NCI-H226 (cell line): ENCODE measurements around the gene PCDHGA7.
"Not testable (repeated sequence)": the region's sequence is repeated elsewhere in the genome, so short reads cannot be mapped to it uniquely, and the experiment has no call there.

Source experiments
- DNase-seq: peaks from one replicate; pipeline ENCODE4 v3.0.0-alpha.2; 2015

Gene PCDHGA7

DNA sequence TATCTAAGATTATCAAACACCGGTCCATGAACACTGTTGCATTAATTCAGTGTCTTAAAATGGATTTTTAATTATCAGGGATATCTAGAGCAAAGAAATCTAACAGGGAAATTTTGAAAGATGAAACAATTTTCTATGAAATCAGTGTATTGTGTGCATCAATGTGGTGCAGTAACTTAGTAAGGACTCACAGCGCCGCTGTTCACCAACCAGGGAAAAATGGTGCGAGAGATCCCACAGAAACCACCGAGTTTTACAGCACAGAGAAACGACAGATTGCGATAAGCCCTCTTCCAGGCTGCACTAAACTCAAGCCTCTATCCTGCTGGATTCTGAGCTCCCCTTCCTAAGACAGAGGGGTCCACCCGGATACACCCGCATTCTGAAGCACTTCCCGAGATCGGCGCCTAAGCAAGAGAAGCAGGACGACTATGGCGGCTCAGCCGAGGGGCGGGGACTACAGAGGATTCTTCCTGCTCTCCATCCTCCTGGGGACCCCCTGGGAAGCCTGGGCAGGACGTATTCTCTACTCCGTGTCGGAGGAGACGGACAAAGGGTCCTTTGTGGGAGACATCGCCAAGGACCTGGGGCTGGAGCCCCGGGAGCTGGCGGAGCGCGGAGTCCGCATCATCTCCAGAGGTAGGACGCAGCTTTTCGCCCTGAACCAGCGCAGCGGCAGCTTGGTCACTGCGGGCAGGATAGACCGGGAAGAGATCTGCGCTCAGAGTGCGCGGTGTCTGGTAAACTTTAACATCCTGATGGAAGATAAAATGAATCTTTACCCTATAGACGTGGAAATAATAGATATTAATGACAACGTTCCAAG lies at the start of gene PCDHGA7:
PCDHGA7 (plus strand) TSS at position 274 of the 826 bp plus-strand sequence; CDS start at position 432, 158 bp downstream.
- DNase-seq, result no peak

DNA sequence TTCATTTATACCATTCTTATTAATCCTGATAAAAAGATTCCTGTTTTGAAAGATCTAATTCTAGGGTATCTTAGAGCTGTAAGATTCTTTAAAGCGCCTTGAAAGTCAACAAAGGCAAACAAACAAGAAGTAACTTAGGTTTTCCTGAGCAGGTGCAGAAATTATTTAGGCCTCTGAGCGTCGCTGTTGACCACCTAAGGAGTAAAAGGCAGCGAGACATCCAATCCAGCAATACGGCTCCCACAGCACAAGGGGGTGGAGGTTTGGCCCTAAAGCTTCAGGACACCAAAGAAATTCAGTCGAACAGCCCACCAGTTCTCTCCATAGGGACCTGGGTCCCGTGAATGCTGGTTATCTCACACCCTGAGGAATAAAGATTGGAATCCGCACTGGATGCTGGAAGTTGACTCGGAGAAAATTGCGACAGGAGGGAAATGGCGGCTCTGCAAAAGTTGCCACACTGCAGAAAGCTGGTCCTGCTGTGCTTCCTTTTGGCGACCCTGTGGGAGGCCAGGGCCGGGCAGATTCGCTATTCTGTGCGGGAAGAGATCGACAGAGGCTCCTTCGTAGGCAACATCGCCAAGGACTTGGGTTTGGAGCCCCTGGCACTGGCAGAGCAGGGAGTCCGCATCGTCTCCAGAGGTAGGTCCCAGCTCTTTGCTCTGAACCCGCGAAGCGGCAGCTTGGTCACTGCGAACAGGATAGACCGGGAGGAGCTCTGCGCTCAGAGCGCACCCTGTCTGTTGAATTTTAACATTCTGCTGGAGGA lies 43.8 kb upstream of the PCDHGA7 start, which contains the start of gene PCDHGA2:
PCDHGA2 (plus strand) TSS at position 223 of the 769 bp plus-strand sequence.
- DNase-seq, result peak; percentile 20

DNA sequence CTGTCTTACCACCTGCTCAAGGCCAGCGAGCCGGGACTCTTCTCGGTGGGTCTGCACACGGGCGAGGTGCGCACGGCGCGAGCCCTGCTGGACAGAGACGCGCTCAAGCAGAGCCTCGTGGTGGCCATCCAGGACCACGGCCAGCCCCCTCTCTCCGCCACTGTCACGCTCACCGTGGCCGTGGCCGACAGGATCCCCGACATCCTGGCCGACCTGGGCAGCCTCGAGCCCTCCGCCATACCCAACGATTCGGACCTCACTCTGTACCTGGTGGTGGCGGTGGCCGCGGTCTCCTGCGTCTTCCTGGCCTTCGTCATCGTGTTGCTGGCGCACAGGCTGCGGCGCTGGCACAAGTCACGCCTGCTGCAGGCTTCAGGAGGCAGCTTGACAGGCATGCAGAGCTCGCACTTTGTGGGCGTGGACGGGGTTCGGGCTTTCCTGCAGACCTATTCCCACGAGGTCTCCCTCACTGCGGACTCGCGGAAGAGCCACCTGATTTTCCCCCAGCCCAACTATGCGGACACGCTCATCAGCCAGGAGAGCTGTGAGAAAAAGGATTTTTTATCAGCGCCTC lies 41.7 kb upstream of the PCDHGA7 start:
- not testable (repeated sequence) for DNase-seq

DNA sequence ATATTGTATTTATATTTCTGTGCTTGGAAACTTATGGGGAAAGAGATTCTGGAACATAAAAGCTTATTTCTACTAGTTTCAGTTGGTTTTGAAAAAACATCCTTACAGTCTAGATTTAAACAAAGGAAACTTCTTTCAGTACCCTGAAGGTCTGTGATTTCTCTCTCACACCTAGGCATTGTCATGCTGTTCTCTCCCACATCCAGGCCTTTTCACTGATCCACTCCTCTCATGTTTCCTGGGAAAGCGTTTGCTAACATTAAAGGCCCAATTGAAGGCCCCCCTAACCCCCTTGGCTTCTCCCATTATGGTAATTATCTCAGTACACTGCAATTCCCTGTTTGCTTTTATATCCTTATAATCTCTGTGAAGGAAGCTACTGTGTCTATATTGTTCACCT lies 39.8 kb upstream of the PCDHGA7 start:
- no peak for DNase-seq

DNA sequence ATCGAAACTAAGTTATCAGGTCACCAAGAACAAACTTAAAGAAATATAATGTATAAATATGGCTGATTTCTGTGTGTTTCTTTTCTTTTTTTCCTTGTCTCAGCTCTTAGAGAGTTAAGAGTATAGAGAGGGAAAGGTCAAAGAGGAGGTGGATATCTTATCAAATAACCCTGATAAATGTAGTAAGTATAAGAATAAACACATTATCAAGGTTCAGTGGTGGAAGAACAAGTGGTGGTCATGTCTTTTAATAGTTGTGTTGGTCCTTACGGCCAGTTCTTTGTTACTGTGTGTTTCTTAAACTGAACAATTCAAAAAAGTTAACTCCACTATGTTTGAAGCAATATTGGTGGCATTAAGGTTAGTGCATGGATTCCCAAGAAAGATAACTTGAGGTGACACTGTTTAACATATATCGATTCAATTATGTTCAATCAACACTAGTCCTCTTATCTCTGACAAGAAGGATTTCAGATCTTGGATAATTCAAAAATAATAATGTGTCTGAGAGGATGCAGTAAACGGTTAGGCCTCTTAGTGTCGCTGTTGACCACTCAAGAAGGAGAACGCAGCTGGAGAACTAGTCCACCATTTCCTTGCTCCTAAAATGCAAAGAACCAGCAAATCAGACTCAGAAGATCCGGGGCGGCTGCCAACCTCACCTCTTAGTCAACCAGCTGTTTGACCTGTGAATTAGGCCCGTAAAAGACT lies 39.1 kb upstream of the PCDHGA7 start, which contains the start of gene PCDHGA3:
PCDHGA3 (plus strand) TSS at position 588 of the 711 bp plus-strand sequence. CDS start 205 bp downstream, outside the sequence.
- DNase-seq, result no peak

DNA sequence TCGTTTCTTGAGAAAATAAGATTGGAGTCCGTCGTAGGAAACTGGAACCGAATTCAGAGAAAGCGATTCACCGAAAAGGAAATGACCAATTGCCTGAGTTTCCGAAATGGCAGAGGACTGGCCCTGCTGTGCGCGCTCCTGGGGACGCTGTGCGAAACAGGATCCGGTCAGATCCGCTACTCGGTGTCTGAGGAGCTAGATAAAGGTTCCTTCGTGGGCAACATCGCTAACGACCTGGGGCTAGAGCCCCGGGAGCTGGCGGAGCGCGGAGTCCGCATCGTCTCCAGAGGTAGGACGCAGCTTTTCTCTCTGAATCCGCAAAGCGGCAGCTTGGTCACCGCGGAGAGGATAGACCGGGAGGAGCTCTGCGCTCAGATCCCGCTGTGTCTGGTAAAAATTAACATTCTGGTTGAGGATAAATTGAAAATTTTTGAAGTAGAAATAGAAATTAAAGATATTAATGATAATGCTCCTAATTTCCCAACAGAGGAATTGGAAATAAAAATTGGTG lies 38.5 kb upstream of the PCDHGA7 start:
- no peak for DNase-seq

DNA sequence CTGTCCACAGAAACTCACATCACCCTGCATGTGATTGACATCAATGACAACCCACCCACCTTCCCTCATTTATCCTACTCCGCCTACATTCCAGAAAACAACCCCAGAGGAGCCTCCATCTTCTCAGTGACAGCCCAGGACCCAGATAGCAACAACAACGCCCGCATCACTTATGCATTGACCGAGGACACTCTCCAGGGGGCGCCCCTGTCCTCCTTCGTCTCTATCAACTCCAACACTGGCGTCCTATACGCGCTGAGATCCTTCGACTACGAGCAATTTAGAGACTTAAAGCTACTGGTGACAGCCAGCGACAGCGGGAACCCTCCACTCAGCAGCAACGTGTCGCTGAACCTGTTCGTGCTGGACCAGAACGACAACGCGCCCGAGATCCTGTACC lies 37.2 kb upstream of the PCDHGA7 start:
- no peak for DNase-seq

DNA sequence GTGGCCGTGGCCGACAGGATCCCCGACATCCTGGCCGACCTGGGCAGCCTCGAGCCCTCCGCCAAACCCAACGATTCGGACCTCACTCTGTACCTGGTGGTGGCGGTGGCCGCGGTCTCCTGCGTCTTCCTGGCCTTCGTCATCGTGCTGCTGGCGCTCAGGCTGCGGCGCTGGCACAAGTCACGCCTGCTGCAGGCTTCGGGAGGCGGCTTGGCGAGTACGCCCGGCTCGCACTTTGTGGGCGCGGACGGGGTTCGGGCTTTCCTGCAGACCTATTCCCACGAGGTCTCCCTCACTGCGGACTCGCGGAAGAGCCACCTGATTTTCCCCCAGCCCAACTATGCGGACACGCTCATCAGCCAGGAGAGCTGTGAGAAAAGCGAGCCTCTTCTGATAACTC lies 36.5 kb upstream of the PCDHGA7 start:
- DNase-seq, result not testable (repeated sequence)

DNA sequence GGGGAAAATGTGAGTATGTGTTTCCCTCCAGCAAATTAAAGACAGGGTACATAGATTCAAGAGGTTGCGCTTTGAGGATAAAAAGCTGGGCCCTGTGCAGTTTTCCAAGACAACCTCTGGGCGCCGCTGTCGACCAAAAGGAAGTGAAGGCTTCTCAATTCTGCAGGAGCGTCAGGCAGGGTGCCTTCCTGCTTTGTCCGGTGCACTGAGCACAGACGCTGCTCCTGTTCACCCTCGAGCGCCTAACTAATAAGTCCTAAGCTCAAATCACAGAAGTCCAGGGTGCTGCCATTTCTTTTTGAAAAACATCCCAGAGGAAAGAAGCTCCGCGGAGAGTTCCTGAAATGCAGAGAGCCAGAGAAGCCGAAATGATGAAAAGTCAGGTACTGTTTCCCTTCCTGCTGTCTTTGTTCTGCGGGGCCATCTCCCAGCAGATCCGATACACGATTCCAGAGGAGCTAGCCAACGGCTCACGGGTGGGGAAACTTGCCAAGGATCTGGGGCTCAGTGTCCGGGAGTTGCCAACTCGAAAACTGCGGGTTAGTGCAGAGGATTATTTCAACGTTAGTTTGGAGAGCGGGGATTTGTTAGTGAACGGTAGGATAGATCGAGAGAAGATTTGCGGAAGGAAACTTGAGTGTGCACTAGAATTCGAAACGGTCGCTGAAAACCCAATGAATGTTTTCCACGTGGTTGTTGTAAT lies 32.5 kb upstream of the PCDHGA7 start, which contains the start of gene PCDHGB1:
PCDHGB1 (plus strand) TSS at position 183 of the 703 bp plus-strand sequence; CDS start at position 345, 162 bp downstream.
- peak; percentile 38 for DNase-seq

DNA sequence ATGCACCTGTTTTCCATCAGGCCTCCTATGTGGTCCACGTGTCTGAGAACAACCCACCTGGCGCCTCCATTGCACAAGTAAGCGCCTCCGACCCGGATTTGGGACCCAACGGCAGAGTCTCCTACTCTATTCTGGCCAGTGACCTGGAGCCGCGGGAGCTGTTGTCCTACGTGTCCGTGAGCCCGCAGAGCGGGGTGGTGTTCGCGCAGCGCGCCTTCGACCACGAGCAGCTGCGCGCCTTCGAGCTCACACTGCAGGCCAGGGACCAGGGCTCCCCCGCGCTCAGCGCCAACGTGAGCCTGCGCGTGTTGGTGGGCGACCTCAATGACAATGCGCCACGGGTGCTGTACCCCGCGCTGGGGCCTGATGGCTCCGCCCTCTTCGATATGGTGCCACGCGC lies 31.0 kb upstream of the PCDHGA7 start:
- DNase-seq, result no peak

DNA sequence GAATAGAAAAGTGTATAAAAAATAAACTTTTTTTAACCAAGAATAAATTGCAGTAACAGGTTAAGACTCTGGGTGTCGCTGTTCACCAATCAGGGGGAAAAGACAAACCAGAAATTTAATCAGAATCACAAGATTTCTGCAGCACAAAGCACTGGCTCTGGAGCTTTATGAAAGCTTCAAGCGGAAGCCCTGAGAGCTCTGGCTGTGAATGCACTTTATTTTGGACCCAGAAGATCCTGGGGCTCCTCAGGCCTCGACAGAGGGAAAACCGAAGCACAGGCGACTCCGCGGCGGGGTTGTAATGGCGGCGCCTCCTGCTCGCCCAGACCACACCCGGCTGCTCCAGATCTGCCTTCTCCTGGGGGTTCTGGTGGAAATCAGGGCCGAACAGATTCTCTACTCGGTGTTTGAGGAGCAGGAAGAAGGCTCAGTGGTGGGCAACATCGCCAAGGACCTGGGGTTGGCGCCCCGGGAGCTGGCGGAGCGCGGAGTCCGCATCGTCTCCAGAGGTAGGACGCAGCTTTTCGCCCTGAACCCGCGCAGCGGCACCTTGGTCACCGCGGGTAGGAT lies 27.6 kb upstream of the PCDHGA7 start, which contains the start of gene PCDHGA4:
PCDHGA4 (plus strand) TSS at position 122 of the 570 bp plus-strand sequence; CDS start at position 209, 87 bp downstream.
- DNase-seq, result no peak

DNA sequence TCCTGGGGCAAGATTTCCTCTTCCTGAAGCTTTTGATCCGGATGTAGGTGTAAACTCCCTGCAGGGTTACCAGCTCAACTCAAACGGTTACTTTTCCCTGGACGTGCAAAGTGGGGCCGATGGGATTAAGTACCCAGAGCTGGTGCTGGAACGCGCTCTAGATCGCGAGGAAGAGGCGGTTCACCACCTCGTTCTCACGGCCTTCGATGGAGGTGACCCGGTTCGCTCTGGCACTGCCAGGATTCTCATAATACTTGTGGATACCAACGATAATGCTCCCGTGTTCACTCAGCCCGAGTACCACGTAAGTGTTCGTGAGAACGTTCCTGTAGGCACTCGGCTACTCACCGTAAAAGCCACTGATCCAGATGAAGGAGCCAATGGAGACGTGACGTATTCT lies 26.9 kb upstream of the PCDHGA7 start:
- no peak for DNase-seq

DNA sequence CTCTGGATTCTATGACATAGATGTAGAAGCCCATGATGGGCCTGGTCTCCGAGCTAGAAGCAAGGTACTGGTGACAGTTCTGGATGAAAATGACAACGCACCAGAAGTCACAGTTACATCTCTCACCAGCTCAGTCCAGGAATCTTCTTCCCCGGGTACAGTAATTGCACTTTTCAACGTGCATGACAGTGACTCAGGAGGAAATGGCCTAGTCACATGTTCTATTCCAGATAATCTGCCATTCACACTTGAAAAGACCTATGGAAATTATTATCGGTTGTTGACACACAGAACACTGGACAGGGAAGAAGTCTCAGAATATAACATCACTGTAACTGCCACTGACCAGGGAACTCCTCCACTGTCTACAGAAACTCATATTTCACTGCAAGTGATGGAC lies 26.4 kb upstream of the PCDHGA7 start:
- no peak for DNase-seq

DNA sequence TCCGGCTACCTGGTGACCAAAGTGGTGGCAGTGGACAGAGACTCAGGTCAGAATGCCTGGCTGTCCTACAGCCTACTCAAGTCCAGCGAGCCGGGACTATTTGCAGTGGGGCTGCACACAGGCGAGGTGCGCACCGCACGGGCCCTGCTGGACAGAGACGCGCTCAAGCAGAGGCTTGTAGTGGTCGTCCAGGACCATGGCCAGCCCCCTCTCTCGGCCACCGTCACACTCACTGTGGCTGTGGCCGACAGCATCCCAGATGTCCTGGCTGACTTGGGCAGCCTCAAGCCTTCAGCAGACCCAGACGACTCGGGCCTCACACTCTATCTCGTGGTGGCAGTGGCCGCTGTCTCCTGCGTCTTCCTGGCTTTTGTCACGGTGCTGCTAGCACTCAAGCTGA lies 25.6 kb upstream of the PCDHGA7 start:
- DNase-seq, result no peak

DNA sequence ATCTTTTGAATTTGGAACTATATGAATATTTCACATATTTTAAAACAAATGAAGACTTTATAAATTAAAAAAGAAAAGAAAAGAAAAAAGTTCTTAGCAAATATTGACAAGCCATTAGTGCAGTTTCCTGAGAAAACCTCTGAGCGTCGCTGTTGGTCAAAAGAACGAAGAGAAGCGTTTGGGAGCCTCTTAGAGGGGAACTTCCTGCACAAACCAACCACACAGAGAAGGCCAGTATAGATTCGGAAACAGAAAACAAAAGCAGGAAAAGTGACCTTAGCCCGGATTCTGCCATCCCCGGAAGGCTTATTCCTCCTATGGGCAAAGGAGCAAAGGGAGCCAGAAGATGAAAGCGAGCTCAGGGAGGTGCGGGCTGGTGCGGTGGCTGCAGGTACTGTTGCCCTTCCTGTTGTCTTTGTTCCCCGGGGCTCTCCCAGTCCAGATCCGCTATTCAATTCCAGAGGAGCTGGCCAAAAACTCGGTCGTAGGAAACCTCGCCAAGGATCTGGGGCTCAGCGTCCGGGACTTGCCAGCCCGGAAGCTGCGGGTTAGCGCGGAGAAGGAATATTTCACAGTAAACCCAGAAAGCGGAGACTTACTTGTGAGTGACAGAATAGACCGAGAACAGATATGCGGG lies 22.6 kb upstream of the PCDHGA7 start, which contains the start of gene PCDHGB2:
PCDHGB2 (plus strand) TSS at position 205 of the 637 bp plus-strand sequence; CDS start at position 347, 142 bp downstream.
- DNase-seq, result peak; percentile 14

DNA sequence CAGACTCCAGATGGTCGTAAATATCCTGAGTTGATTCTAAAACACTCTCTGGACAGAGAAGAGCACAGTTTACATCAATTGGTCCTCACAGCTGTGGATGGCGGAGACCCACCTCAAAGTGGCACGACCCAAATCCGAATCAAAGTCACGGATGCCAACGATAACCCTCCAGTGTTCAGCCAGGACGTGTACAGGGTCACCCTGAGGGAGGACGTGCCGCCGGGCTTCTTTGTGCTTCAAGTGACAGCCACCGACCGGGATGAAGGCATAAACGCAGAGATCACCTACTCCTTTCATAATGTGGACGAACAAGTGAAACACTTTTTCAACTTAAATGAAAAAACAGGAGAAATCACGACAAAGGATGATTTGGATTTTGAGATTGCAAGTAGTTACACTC lies 21.9 kb upstream of the PCDHGA7 start:
- no peak for DNase-seq

DNA sequence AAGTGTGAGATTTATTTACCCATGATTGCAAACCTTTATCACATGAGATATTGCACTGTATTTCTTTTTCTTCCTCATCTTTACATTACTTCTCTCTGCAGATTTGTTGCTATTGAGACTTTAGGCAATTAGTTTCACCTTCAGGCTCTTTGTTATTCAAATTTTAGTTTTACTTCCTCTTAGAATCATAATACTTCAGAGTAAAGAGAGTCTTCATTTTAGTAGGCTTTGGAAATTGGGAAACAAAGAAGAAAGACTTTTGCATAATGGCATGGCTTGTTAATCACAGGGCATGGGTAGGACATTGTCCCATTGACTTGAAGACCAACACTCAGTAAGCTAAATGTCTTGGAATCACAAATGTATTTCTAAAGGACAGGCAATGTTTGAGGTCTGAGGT lies 19.8 kb upstream of the PCDHGA7 start:
- DNase-seq, result no peak

DNA sequence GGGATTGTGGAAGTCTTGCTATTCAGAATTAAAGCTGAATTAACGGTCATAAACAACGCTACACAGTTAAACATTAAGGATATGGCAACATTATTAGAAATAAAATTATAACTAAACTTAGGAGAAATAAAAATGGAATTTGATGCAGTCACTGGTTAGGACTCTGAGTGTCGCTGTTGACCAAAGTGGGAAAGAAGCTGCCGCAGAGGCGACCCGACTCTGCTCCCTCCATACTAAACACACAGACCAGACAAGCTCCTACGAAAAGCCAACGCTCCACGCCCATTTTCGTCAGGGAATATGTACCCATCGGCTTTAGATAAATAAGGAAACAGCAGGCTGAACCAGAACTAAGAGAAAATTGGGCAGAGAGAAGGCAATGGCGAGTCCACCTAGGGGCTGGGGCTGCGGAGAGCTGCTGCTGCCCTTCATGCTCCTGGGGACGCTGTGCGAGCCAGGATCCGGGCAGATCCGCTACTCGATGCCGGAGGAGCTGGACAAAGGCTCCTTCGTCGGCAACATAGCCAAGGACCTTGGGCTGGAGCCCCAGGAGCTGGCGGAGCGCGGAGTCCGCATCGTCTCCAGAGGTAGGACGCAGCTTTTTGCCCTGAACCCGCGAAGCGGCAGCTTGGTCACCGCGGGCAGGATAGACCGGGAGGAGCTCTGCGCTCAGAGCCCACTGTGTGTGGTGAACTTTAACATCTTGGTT lies 18.4 kb upstream of the PCDHGA7 start, which contains the start of gene PCDHGA5:
PCDHGA5 (plus strand) TSS at position 211 of the 709 bp plus-strand sequence; CDS start at position 380, 169 bp downstream.
- no peak for DNase-seq

DNA sequence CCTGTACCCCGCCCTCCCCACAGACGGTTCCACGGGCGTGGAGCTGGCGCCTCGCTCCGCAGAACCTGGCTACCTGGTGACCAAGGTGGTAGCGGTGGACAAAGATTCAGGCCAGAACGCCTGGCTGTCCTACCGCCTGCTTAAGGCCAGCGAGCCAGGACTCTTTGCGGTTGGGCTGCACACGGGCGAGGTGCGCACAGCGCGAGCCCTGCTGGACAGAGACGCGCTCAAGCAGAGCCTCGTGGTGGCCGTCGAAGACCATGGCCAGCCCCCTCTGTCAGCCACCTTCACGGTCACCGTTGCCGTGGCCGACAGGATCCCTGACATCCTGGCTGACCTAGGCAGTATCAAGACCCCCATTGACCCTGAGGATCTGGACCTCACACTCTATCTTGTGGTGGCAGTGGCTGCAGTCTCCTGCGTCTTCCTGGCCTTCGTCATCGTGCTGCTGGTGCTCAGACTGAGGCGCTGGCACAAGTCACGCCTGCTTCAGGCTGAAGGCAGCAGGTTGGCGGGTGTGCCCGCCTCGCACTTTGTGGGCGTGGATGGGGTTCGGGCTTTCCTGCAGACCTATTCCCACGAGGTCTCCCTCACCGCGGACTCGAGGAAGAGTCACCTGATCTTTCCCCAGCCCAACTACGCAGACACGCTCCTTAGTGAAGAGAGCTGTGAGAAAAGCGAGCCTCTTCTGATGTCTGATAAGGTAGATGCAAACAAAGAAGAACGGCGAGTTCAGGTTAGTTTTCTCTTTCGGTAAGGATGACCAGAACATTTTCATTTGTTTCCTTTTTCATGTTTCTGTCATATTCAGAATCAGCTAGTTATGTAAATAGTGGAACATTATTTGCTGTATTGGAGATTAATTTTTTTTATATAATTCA lies 16.3 kb upstream of the PCDHGA7 start:
- DNase-seq, result no peak
